22Rv1 (cell line): Measurements from ENCODE around the gene GTF3C5.
"Not testable (repeated sequence)": the region's sequence is repeated elsewhere in the genome, so short reads cannot be mapped to it uniquely, and the experiment has no call there.

Experiments
- CTCF ChIP-seq: fragments of 450-650 bp; IDR thresholded peaks from 2 replicates; pipeline ENCODE4 v1.5.1; 2017; ENCODE audit warnings: mild to moderate bottlenecking
- ZFX ChIP-seq: fragments of 450-650 bp; IDR thresholded peaks from 2 replicates; pipeline ENCODE4 v1.6.1; 2017; ENCODE audit warnings: antibody characterized with exemption, borderline replicate concordance

- TF ChIP-seq CTCF, ZFX: not testable (repeated sequence)
These were observed 41.4 kb downstream of the GTF3C5 start for GRCh38 chr9:133072210-133072609.
